ENCODE data around the gene CRYGC. TPM values are rescaled to one million over a fixed set of nuclear protein-coding genes. Genes with fewer than 3 reads are reported as not detected.

CRYGC gene
- total and polyA plus RNA-seq, 2 of the 13 experiments (the other 11 are each of a cell fraction or from before 2014, with no cell fraction given) = 0.20 to 0.27 TPM

DNA sequence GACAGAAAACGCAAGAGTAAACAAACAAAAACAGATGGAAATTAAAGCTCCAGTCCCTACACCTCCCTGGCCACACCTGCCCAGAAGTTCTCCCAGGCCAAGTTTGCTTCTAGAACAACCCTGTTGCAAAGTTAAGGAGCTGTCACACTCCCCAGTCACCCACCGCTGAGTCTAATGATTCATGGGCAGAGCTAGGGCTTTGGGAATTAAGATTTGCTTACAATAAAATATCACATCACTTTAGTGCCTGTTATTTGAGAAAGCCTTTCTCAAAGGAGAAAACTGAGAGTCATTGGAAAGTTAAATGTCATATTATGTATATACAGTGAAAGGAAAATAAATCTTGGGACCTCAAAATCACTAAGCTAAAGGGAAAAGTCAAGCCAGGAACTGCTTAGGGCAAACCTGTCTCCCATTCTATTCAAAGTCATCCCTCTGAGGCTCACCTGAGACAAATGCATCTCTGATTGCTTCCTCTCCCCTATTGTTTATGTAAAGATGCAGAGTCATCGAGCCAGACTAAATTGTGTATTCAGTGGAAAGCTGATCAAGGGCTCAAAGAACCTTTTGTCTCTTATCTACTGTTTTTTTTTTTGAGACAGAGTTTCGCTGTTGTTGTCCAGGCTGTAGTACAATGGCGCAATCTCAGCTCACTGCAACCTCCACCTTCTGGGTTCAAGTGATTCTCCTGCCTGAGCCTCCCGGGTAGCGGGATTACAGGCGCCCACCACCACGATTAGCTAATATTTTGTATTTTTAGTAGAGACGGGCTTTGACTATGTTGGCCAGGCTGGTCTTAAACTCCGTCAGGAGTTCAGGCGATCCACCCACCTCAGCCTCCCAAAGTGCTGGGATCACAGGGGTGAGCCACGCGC, 13.5 kb upstream of the CRYGC start (continued):
- TF ChIP-seq NR0B2 (CRISPR knock-in tag; IDR thresholded peaks at IDR 0.05) (no peak), THYN1 (CRISPR knock-in tag; IDR thresholded peaks at IDR 0.05; ENCODE audit: borderline replicate concordance, low read depth) (no peak), EP300 (IDR thresholded peaks at IDR 0.05; ENCODE audit: low read depth in 2 of 2, low read length in 2 of 2) (peak in 1 of 2 experiments; percentile 48; a peak in 1 of 4 replicates), EP300 (CRISPR knock-in tag; IDR thresholded peaks at IDR 0.05; ENCODE audit: borderline replicate concordance) (peak; percentile 82), ZNF550 (CRISPR knock-in tag; IDR thresholded peaks at IDR 0.05; ENCODE audit: borderline replicate concordance) (no peak), THAP7 (CRISPR knock-in tag; IDR thresholded peaks at IDR 0.05) (no peak), FOXA1 (IDR thresholded peaks at IDR 0.05) (no peak), FOXA1 (CRISPR knock-in tag; IDR thresholded peaks at IDR 0.05) (peak; percentile 54), CC2D1A (CRISPR knock-in tag; IDR thresholded peaks at IDR 0.05) (no peak), ZNF530 (CRISPR knock-in tag; IDR thresholded peaks at IDR 0.05; ENCODE audit: low read depth) (no peak), ZNF225 (CRISPR knock-in tag; IDR thresholded peaks at IDR 0.05) (no peak), ZIK1 (CRISPR knock-in tag; IDR thresholded peaks at IDR 0.05; ENCODE audit: borderline replicate concordance, low read depth) (no peak), CAMTA2 (CRISPR knock-in tag; IDR thresholded peaks at IDR 0.05; ENCODE audit: borderline replicate concordance) (no peak), ZBTB8A (CRISPR knock-in tag; IDR thresholded peaks at IDR 0.05; ENCODE audit: borderline replicate concordance, low read depth) (no peak), ZNF546 (CRISPR knock-in tag; conservative IDR thresholded peaks at IDR 0.05) (no peak), IKZF5 (CRISPR knock-in tag; IDR thresholded peaks at IDR 0.05) (no peak; the same call in 1 of the 2 replicates), ATF7-NPFF (CRISPR knock-in tag; IDR thresholded peaks at IDR 0.05; ENCODE audit: low read depth) (no peak), CHD4 (IDR thresholded peaks at IDR 0.05; ENCODE audit: borderline replicate concordance, low read length) (peak; percentile 96), ZSCAN21 (CRISPR knock-in tag; IDR thresholded peaks at IDR 0.05; ENCODE audit: borderline replicate concordance) (no peak), FOXM1 (CRISPR knock-in tag; IDR thresholded peaks at IDR 0.05) (no peak), ZNF331 (CRISPR knock-in tag; IDR thresholded peaks at IDR 0.05) (no peak; the same call in 1 of the 2 replicates), ZNF431 (CRISPR knock-in tag; IDR thresholded peaks at IDR 0.05; ENCODE audit: borderline replicate concordance, low read depth) (no peak), ZNF367 (CRISPR knock-in tag; IDR thresholded peaks at IDR 0.05; ENCODE audit: borderline replicate concordance) (no peak)
- TF ChIP-seq, protein P1, sequence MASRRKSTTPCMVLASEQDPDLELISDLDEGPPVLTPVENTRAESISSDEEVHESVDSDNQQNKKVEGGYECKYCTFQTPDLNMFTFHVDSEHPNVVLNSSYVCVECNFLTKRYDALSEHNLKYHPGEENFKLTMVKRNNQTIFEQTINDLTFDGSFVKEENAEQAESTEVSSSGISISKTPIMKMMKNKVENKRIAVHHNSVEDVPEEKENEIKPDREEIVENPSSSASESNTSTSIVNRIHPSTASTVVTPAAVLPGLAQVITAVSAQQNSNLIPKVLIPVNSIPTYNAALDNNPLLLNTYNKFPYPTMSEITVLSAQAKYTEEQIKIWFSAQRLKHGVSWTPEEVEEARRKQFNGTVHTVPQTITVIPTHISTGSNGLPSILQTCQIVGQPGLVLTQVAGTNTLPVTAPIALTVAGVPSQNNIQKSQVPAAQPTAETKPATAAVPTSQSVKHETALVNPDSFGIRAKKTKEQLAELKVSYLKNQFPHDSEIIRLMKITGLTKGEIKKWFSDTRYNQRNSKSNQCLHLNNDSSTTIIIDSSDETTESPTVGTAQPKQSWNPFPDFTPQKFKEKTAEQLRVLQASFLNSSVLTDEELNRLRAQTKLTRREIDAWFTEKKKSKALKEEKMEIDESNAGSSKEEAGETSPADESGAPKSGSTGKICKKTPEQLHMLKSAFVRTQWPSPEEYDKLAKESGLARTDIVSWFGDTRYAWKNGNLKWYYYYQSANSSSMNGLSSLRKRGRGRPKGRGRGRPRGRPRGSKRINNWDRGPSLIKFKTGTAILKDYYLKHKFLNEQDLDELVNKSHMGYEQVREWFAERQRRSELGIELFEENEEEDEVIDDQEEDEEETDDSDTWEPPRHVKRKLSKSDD (CRISPR knock-in tag; IDR thresholded peaks at IDR 0.05; ENCODE audit: low read depth) = no peak

Measured in HepG2 (cell line).